Activated CD8-positive, alpha-beta memory T cell treated with anti-CD3 and anti-CD28 coated beads for 1 hour (primary cell): Measurements from ENCODE around the gene BMPR2.

ENCODE experiments used
- DNase-seq, 2 donors: peaks; one replicate each; pipeline ENCODE4 v3.0.0-alpha.2; 2020; ENCODE audit warnings: low read depth in 1 of 2; ENCODE audit errors: extremely low read depth in 1 of 2

BMPR2 gene

GRCh38 chr2:202588647-202589581 is 212.8 kb downstream of the BMPR2 start:
- peak; percentile 32 to 41 for DNase-seq

GRCh38 chr2:202589582-202589949 is 213.4 kb downstream of the BMPR2 start:
- DNase-seq, result no peak

- no peak for DNase-seq
Measured at GRCh38 chr2:202592566-202592965, 216.4 kb downstream of the BMPR2 start.

- DNase-seq, result no peak
Measured at GRCh38 chr2:202599105-202599504, 223.0 kb downstream of the BMPR2 start.

- DNase-seq, result no peak
Measured at GRCh38 chr2:202599911-202600310, 223.8 kb downstream of the BMPR2 start.

- no peak for DNase-seq
Measured at GRCh38 chr2:202604699-202605098, 228.6 kb downstream of the BMPR2 start.

- no peak for DNase-seq
Measured at GRCh38 chr2:202605174-202605573, 229.0 kb downstream of the BMPR2 start.

- no peak for DNase-seq
Measured at GRCh38 chr2:202608142-202608852, 232.2 kb downstream of the BMPR2 start.

GRCh38 chr2:202609381-202610145 is 233.4 kb downstream of the BMPR2 start:
- DNase-seq, result no peak

GRCh38 chr2:202610380-202610779 is 234.3 kb downstream of the BMPR2 start:
- no peak for DNase-seq

GRCh38 chr2:202612145-202612544 is 236.0 kb downstream of the BMPR2 start:
- DNase-seq, result no peak

GRCh38 chr2:202613479-202613878 is 237.4 kb downstream of the BMPR2 start:
- no peak for DNase-seq
